Activated CD4-positive, alpha-beta memory T cell treated with anti-CD3 and anti-CD28 coated beads, Interleukin-2, amount 10 ng/mL, durations not matched to agents 7 days and 5 days (primary cell): ENCODE results near the gene SCART1. TPM values are rescaled to one million over a fixed set of nuclear protein-coding genes. Genes with fewer than 3 reads are reported as not detected.
"Not testable (repeated sequence)": the region's sequence is repeated elsewhere in the genome, so short reads cannot be mapped to it uniquely, and the experiment has no call there.

Experiments used
- CTCF ChIA-PET: fragments of 350-600 bp; sonication (Branson Sonifier 250); formaldehyde crosslinking; loops from one replicate; lab custom pipeline; 2021; ENCODE audit warnings: antibody characterized with exemption, inconsistent platforms; lab: Charles Lee
- POLR2A ChIA-PET: fragments of 350-600 bp; sonication (Branson Sonifier 250); formaldehyde crosslinking; loops from one replicate; lab custom pipeline; 2021; ENCODE audit warnings: antibody characterized with exemption; lab: Charles Lee
- DNase-seq: peaks from one replicate; pipeline ENCODE4 v3.0.0-alpha.2; 2020
- H3K27ac Mint-ChIP-seq: one replicate; pipeline ENCODE4 v1.8.0; 2021; ENCODE audit warnings: mild to moderate bottlenecking, mixed read lengths
- H3K27me3 Mint-ChIP-seq: one replicate; pipeline ENCODE4 v1.8.0; 2021; ENCODE audit warnings: mixed read lengths
- H3K36me3 Mint-ChIP-seq: one replicate; pipeline ENCODE4 v1.8.0; 2021; ENCODE audit warnings: low read depth, mixed read lengths
- H3K4me1 Mint-ChIP-seq: one replicate; pipeline ENCODE4 v1.8.0; 2021; ENCODE audit warnings: mixed read lengths
- H3K4me3 Mint-ChIP-seq: one replicate; pipeline ENCODE4 v1.8.0; 2021; ENCODE audit warnings: mild to moderate bottlenecking, mixed read lengths
- H3K9me3 Mint-ChIP-seq: one replicate; pipeline ENCODE4 v1.8.0; 2021; ENCODE audit warnings: mixed read lengths
- total RNA-seq, 2 experiments: library from RNA; stranded (reverse); gene quantifications; one replicate each; pipeline ENCODE4 v1.2.3, GENCODE V29; 2021

The SCART1 gene
- total RNA-seq, 2 experiments from 2014 or later: 15.3 to 15.4 TPM

- Mint-ChIP-seq H3K4me3 (no peak overlapping the region), H3K4me1 (peaks cover 41% of the 10 kb centered on the region), H3K27ac (no peak overlapping the region), H3K27me3 (peaks cover 6% of the 10 kb centered on the region), H3K36me3 (peaks cover 6% of the 10 kb centered on the region), H3K9me3 (peaks cover 8% of the 10 kb centered on the region)
- ChIA-PET POLR2A (no interaction called here), CTCF (interaction anchor here (1.2 to 1.9 kb wide), 2 partner anchors 55 to 162 kb away, joined by 4 to 5 read pairs; no protein-coding TSS in a partner anchor)
- DNase-seq: peak; percentile 12
Observed at GRCh38 chr10:133440633-133441285, 13.0 kb upstream of the SCART1 start.

- DNase-seq, H3K27ac Mint-ChIP-seq, H3K9me3 Mint-ChIP-seq, H3K4me3 Mint-ChIP-seq, H3K27me3 Mint-ChIP-seq, H3K36me3 Mint-ChIP-seq: not testable (repeated sequence)
- ChIA-PET POLR2A (interaction anchor here (0.8 to 0.9 kb wide), 2 partner anchors 34 to 45 kb away, joined by 3 to 6 read pairs; no protein-coding TSS in a partner anchor), CTCF (interaction anchor here (1.1 to 2.0 kb wide), 4 partner anchors 34 to 163 kb away, joined by 4 to 10 read pairs (median 5); no protein-coding TSS in a partner anchor)
- H3K4me1 Mint-ChIP-seq: peaks cover 41% of the 10 kb centered on the region
Observed at GRCh38 chr10:133441356-133441755, 12.4 kb upstream of the SCART1 start.

GRCh38 chr10:133441780-133442179 is 12.0 kb upstream of the SCART1 start:
- Mint-ChIP-seq H3K27ac (peak overlapping the region; percentile 67), H3K36me3 (peaks cover 10% of the 10 kb centered on the region), H3K4me1 (peaks cover 41% of the 10 kb centered on the region), H3K27me3 (peaks cover 3% of the 10 kb centered on the region), H3K4me3 (peak overlapping the region; percentile 33), H3K9me3 (peaks cover 10% of the 10 kb centered on the region)
- ChIA-PET POLR2A (interaction anchor here (0.8 to 1.1 kb wide), 4 partner anchors 9 to 86 kb away, joined by 3 to 6 read pairs (median 3); no protein-coding TSS in a partner anchor), CTCF (interaction anchor here (1.1 to 2.0 kb wide), 4 partner anchors 34 to 163 kb away, joined by 4 to 10 read pairs (median 5); no protein-coding TSS in a partner anchor)
- peak; percentile 16 for DNase-seq

- peaks cover 15% of the 10 kb centered on the region for H3K9me3 Mint-ChIP-seq
- ChIA-PET POLR2A (interaction anchor here (0.8 to 1.1 kb wide), 5 partner anchors 9 to 87 kb away, joined by 3 to 6 read pairs (median 3); no protein-coding TSS in a partner anchor), CTCF (interaction anchor here (1.1 to 2.0 kb wide), 4 partner anchors 33 to 164 kb away, joined by 4 to 10 read pairs (median 5); no protein-coding TSS in a partner anchor)
- peaks cover 14% of the 10 kb centered on the region for H3K36me3 Mint-ChIP-seq
- H3K27me3 Mint-ChIP-seq: peaks cover 2% of the 10 kb centered on the region
- H3K4me3 Mint-ChIP-seq: peak overlapping the region; percentile 33
- DNase-seq: peak; percentile 60
- H3K27ac Mint-ChIP-seq: peak overlapping the region; percentile 67
- H3K4me1 Mint-ChIP-seq: peaks cover 41% of the 10 kb centered on the region
Observed at GRCh38 chr10:133442191-133442966, 11.4 kb upstream of the SCART1 start.

GRCh38 chr10:133442967-133443924 is 10.5 kb upstream of the SCART1 start:
- DNase-seq: no peak
- peak overlapping the region; percentile 67 for H3K27ac Mint-ChIP-seq
- POLR2A ChIA-PET: interaction anchor here (0.8 to 1.0 kb wide), 2 partner anchors 8 to 52 kb away, joined by 3 read pairs; no protein-coding TSS in a partner anchor
- peaks cover 7% of the 10 kb centered on the region for H3K27me3 Mint-ChIP-seq
- H3K4me3 Mint-ChIP-seq: peak overlapping the region; percentile 33
- H3K4me1 Mint-ChIP-seq: peaks cover 36% of the 10 kb centered on the region
- peaks cover 22% of the 10 kb centered on the region for H3K36me3 Mint-ChIP-seq
- H3K9me3 Mint-ChIP-seq: peaks cover 24% of the 10 kb centered on the region
- CTCF ChIA-PET: interaction anchor here (1.9 to 2.0 kb wide), 2 partner anchors 52 to 77 kb away, joined by 4 to 10 read pairs; no protein-coding TSS in a partner anchor

GRCh38 chr10:133444342-133445267 is 9.1 kb upstream of the SCART1 start:
- H3K36me3 Mint-ChIP-seq: peaks cover 31% of the 10 kb centered on the region
- H3K9me3 Mint-ChIP-seq: peaks cover 36% of the 10 kb centered on the region
- H3K4me3 Mint-ChIP-seq: no peak overlapping the region
- ChIA-PET POLR2A (no interaction called here), CTCF (interaction anchor here (0.5 to 0.8 kb wide), 2 partner anchors 48 to 114 kb away, joined by 3 to 9 read pairs; no protein-coding TSS in a partner anchor)
- DNase-seq: no peak
- peaks cover 24% of the 10 kb centered on the region for H3K4me1 Mint-ChIP-seq
- H3K27me3 Mint-ChIP-seq: peaks cover 16% of the 10 kb centered on the region
- no peak overlapping the region for H3K27ac Mint-ChIP-seq

GRCh38 chr10:133445268-133445732 is 8.4 kb upstream of the SCART1 start:
- DNase-seq: no peak
- Mint-ChIP-seq H3K4me1 (peaks cover 22% of the 10 kb centered on the region), H3K36me3 (peaks cover 31% of the 10 kb centered on the region), H3K27ac (no peak overlapping the region), H3K9me3 (peaks cover 36% of the 10 kb centered on the region), H3K27me3 (peaks cover 16% of the 10 kb centered on the region), H3K4me3 (no peak overlapping the region)
- ChIA-PET CTCF (interaction anchor here (0.5 to 0.8 kb wide), 2 partner anchors 47 to 115 kb away, joined by 3 to 9 read pairs; no protein-coding TSS in a partner anchor), POLR2A (no interaction called here)

- CTCF ChIA-PET: interaction anchor here (0.8 kb wide), 1 partner anchor 46 kb away, joined by 3 read pairs; no protein-coding TSS in a partner anchor
- peaks cover 31% of the 10 kb centered on the region for H3K36me3 Mint-ChIP-seq
- H3K27me3 Mint-ChIP-seq: peaks cover 16% of the 10 kb centered on the region
- H3K4me3 Mint-ChIP-seq: no peak overlapping the region
- H3K9me3 Mint-ChIP-seq: peaks cover 36% of the 10 kb centered on the region
- POLR2A ChIA-PET: no interaction called here
- no peak for DNase-seq
- H3K27ac Mint-ChIP-seq: no peak overlapping the region
- peaks cover 19% of the 10 kb centered on the region for H3K4me1 Mint-ChIP-seq
Observed at GRCh38 chr10:133445751-133446708, 7.7 kb upstream of the SCART1 start.

GRCh38 chr10:133446979-133447378 is 6.8 kb upstream of the SCART1 start:
- peaks cover 14% of the 10 kb centered on the region for H3K4me1 Mint-ChIP-seq
- peaks cover 16% of the 10 kb centered on the region for H3K27me3 Mint-ChIP-seq
- H3K4me3 Mint-ChIP-seq: no peak overlapping the region
- CTCF ChIA-PET: no interaction called here
- H3K27ac Mint-ChIP-seq: no peak overlapping the region
- DNase-seq: no peak
- POLR2A ChIA-PET: no interaction called here
- peaks cover 31% of the 10 kb centered on the region for H3K36me3 Mint-ChIP-seq
- H3K9me3 Mint-ChIP-seq: peaks cover 36% of the 10 kb centered on the region

- peaks cover 31% of the 10 kb centered on the region for H3K36me3 Mint-ChIP-seq
- peaks cover 17% of the 10 kb centered on the region for H3K27me3 Mint-ChIP-seq
- H3K4me1 Mint-ChIP-seq: peaks cover 2% of the 10 kb centered on the region
- no peak for DNase-seq
- no peak overlapping the region for H3K27ac Mint-ChIP-seq
- H3K9me3 Mint-ChIP-seq: peaks cover 36% of the 10 kb centered on the region
- POLR2A ChIA-PET: no interaction called here
- CTCF ChIA-PET: no interaction called here
- no peak overlapping the region for H3K4me3 Mint-ChIP-seq
Observed at GRCh38 chr10:133448120-133448519, 5.6 kb upstream of the SCART1 start.
